CD14-positive monocyte (primary cell): Measurements from ENCODE around the gene PLAAT4. TPM values are rescaled to one million over a fixed set of nuclear protein-coding genes. Genes with fewer than 3 reads are reported as not detected.
"Not testable (repeated sequence)": the region's sequence is repeated elsewhere in the genome, so short reads cannot be mapped to it uniquely, and the experiment has no call there.

Source experiments
- DNase-seq, 3 donors: peaks; one replicate each; pipeline ENCODE4 v3.0.0-alpha.2; 2011 to 2022
- H2AFZ ChIP-seq: 2 replicates; pipeline ENCODE4 v1.6.0; 2012; ENCODE audit warnings: mild to moderate bottlenecking, low read depth, low read length, inconsistent platforms; ENCODE audit not compliant: insufficient read depth, poor library complexity, severe bottlenecking
- H3K27ac ChIP-seq, 2 donors: 1 replicate in 1 of 2; 2 replicates in 1 of 2; pipeline ENCODE4 v1.5.1; 2012 to 2013; ENCODE audit warnings: low read length in 2 of 2, control low read depth in 1 of 2, inconsistent platforms in 1 of 2, low read depth in 1 of 2, mild to moderate bottlenecking in 1 of 2
- H3K27me3 ChIP-seq, 2 donors: one replicate each; pipeline versions ENCODE4 v1.6.0 to v1.6.1; 2011 to 2013; ENCODE audit warnings: low read length in 2 of 2; ENCODE audit not compliant: control insufficient read depth in 2 of 2, insufficient read depth in 2 of 2
- H3K36me3 ChIP-seq, 2 donors: replicated peaks in 1 of 2; 1 replicate in 1 of 2; 2 replicates in 1 of 2; pipeline versions ENCODE4 v1.5.1 to v1.6.1; 2012 to 2013; ENCODE audit warnings: low read length in 2 of 2, control low read depth in 1 of 2, inconsistent platforms in 1 of 2, mild to moderate bottlenecking in 1 of 2; ENCODE audit not compliant: insufficient read depth in 2 of 2, control insufficient read depth in 1 of 2
- H3K4me1 ChIP-seq, 2 donors: 1 replicate in 1 of 2; 2 replicates in 1 of 2; pipeline versions ENCODE4 v1.5.1 to v1.6.1; 2012 to 2013; ENCODE audit warnings: low read length in 2 of 2, control low read depth in 1 of 2, inconsistent platforms in 1 of 2, mild to moderate bottlenecking in 1 of 2, moderate library complexity in 1 of 2; ENCODE audit not compliant: insufficient read depth in 2 of 2, control insufficient read depth in 1 of 2
- H3K4me2 ChIP-seq: replicated peaks from 2 replicates; pipeline ENCODE3; 2012; ENCODE audit warnings: low read length, moderate library complexity, mild to moderate bottlenecking; ENCODE audit not compliant: poor library complexity, severe bottlenecking; ENCODE audit errors: extremely low read depth
- H3K4me3 ChIP-seq, 3 experiments: fragments of 200-600 bp in 1 of 3; sonication (generic) in 1 of 3; replicated peaks in 1 of 3; 1 replicate in 2 of 3; 2 replicates in 1 of 3; pipeline ENCODE4 v1.5.1; 2011 to 2013; ENCODE audit warnings: low read length in 3 of 3, mild to moderate bottlenecking in 3 of 3, control low read depth in 2 of 3, low read depth in 2 of 3, inconsistent platforms in 1 of 3, moderate library complexity in 1 of 3
- H3K79me2 ChIP-seq: 2 replicates; pipeline ENCODE4 v1.6.0; 2012; ENCODE audit warnings: mild to moderate bottlenecking, control low read depth, inconsistent platforms, low read length, moderate library complexity; ENCODE audit not compliant: insufficient read depth
- H3K9ac ChIP-seq: 2 replicates; pipeline ENCODE4 v1.6.0; 2017; ENCODE audit warnings: low read length, mild to moderate bottlenecking; ENCODE audit not compliant: insufficient read depth, poor library complexity, severe bottlenecking
- H3K9me3 ChIP-seq, 2 donors: replicated peaks in 1 of 2; 1 replicate in 1 of 2; 2 replicates in 1 of 2; pipeline versions ENCODE4 v1.5.1 to v1.6.1; 2012 to 2013; ENCODE audit warnings: low read length in 2 of 2, control low read depth in 1 of 2; ENCODE audit not compliant: control insufficient read depth in 1 of 2, insufficient read depth in 1 of 2
- H4K20me1 ChIP-seq: 2 replicates; pipeline ENCODE4 v1.6.0; 2012; ENCODE audit warnings: mild to moderate bottlenecking, low read length, control low read depth, moderate library complexity; ENCODE audit not compliant: insufficient read depth
- H3K27ac Mint-ChIP-seq, 7 donors: one replicate each; pipeline ENCODE4 v1.8.0; 2020; ENCODE audit warnings: mild to moderate bottlenecking in 7 of 7, mixed read lengths in 7 of 7, moderate library complexity in 6 of 7, inconsistent platforms in 2 of 7
- H3K27me3 Mint-ChIP-seq, 3 donors: one replicate each; pipeline ENCODE4 v1.8.0; 2021 to 2022; ENCODE audit warnings: low read depth in 3 of 3, mild to moderate bottlenecking in 3 of 3, mixed read lengths in 3 of 3, moderate library complexity in 3 of 3, inconsistent platforms in 1 of 3
- H3K36me3 Mint-ChIP-seq, 2 donors: one replicate each; pipeline ENCODE4 v1.8.0; 2020; ENCODE audit warnings: mixed read lengths in 2 of 2, inconsistent platforms in 1 of 2, mild to moderate bottlenecking in 1 of 2
- H3K4me1 Mint-ChIP-seq: one replicate; pipeline ENCODE4 v1.8.0; 2020; ENCODE audit warnings: mild to moderate bottlenecking, mixed read lengths
- H3K4me3 Mint-ChIP-seq, 2 donors: one replicate each; pipeline ENCODE4 v1.8.0; 2020; ENCODE audit warnings: mild to moderate bottlenecking in 2 of 2, mixed read lengths in 2 of 2, moderate library complexity in 1 of 2
- H3K9me3 Mint-ChIP-seq, 7 donors: one replicate each; pipeline ENCODE4 v1.8.0; 2020 to 2022; ENCODE audit warnings: mixed read lengths in 7 of 7, mild to moderate bottlenecking in 6 of 7, moderate library complexity in 6 of 7, inconsistent platforms in 2 of 7
- CTCF ChIP-seq: fragments of 200-600 bp; IDR thresholded peaks from one replicate; pipeline ENCODE4 v1.8.0; 2022; ENCODE audit warnings: antibody characterized with exemption, mild to moderate bottlenecking
- WGBS: methylation state at CpG from one replicate; pipeline ENCODE4 v1.1.5; 2013; ENCODE audit warnings: missing lambda C conversion rate; ENCODE audit not compliant: insufficient coverage; 5-methylcytosine and 5-hydroxymethylcytosine counted together
- intact Hi-C, 2 donors: fragments of 100-400 bp; cut with micrococcal nuclease; formaldehyde crosslinking; loops; one replicate each; pipeline versions ENCODE4 v1.15.0 to v1.15.1; 2023
- polyA plus RNA-seq, 3 donors: library from polyadenylated mRNA; depleted of rRNA in 1 of 3; unstranded in 2 of 3; stranded (reverse) in 1 of 3; fragments of 300-500 nt in 2 of 3; fragments of >200 nt in 1 of 3; fragmentation: Illumina TruSeq in 2 of 3; gene quantifications; 1 replicate in 2 of 3; 2 replicates in 1 of 3; pipeline ENCODE4 v1.2.3, GENCODE V29; 2012 to 2021

The PLAAT4 gene
- polyA plus RNA-seq, 3 donors, result 55.2 to 119 (median 101) TPM

GRCh38 chr11:63523151-63523550, 13.5 kb upstream of the PLAAT4 start:
- no peaks in the 10 kb centered on the region for H3K36me3 ChIP-seq
- Mint-ChIP-seq H3K4me3 (no peak overlapping the region), H3K27ac (no peak overlapping the region), H3K27me3 (peaks cover 0 to 11% (median 2%) of the 10 kb centered on the region in 3 donors), H3K4me1 (peaks cover 18% of the 10 kb centered on the region), H3K36me3 (peaks cover 6 to 29% of the 10 kb centered on the region in 2 donors), H3K9me3 (peaks cover 6 to 32% (median 16%) of the 10 kb centered on the region in 7 donors)
- TF ChIP-seq CTCF, result no peak
- no peaks in the 10 kb centered on the region for H3K4me1 ChIP-seq
- H3K4me2 ChIP-seq, result no peak overlapping the region
- no peaks in the 10 kb centered on the region for H4K20me1 ChIP-seq
- peaks cover 0 to 3% of the 10 kb centered on the region in 2 donors for H3K27me3 ChIP-seq
- intact Hi-C loops, result no loop called here
- 100% methylated on average over 2 of the region's 7 CpGs for WGBS
- no peak overlapping the region for H3K9ac ChIP-seq
- no peak for DNase-seq
- peaks cover 0 to 14% of the 10 kb centered on the region in 2 donors for H3K9me3 ChIP-seq
- no peak overlapping the region for H3K27ac ChIP-seq
- no peak overlapping the region for H2AFZ ChIP-seq
- no peaks in the 10 kb centered on the region for H3K79me2 ChIP-seq
- no peak overlapping the region for H3K4me3 ChIP-seq

- H3K9me3 ChIP-seq, result peaks cover 0 to 14% of the 10 kb centered on the region in 2 donors
- TF ChIP-seq CTCF, result no peak
- H3K36me3 Mint-ChIP-seq, result peaks cover 2 to 13% of the 10 kb centered on the region in 2 donors
- H4K20me1 ChIP-seq, result no peaks in the 10 kb centered on the region
- H3K27ac Mint-ChIP-seq, result peak overlapping the region in 1 of 7 donors; percentile 80
- H2AFZ ChIP-seq, result no peak overlapping the region
- no peak overlapping the region for H3K9ac ChIP-seq
- no peaks in the 10 kb centered on the region for H3K36me3 ChIP-seq
- 60% methylated on average over 1 of the region's 2 CpGs for WGBS
- H3K27ac ChIP-seq, result no peak overlapping the region
- H3K79me2 ChIP-seq, result no peaks in the 10 kb centered on the region
- no peak overlapping the region for H3K4me3 Mint-ChIP-seq
- peaks cover 4 to 9% (median 6%) of the 10 kb centered on the region in 3 donors for H3K27me3 Mint-ChIP-seq
- DNase-seq, result no peak
- H3K27me3 ChIP-seq, result peaks cover 0 to 3% of the 10 kb centered on the region in 2 donors
- H3K4me3 ChIP-seq, result no peak overlapping the region
- H3K4me1 Mint-ChIP-seq, result peaks cover 18% of the 10 kb centered on the region
- intact Hi-C loops, result no loop called here
- peaks cover 6 to 18% (median 12%) of the 10 kb centered on the region in 7 donors for H3K9me3 Mint-ChIP-seq
- H3K4me1 ChIP-seq, result peaks cover 5 to 6% of the 10 kb centered on the region in 2 donors
- no peak overlapping the region for H3K4me2 ChIP-seq
Measured at GRCh38 chr11:63527667-63528066, 8.9 kb upstream of the PLAAT4 start.

GRCh38 chr11:63528156-63528555, 8.5 kb upstream of the PLAAT4 start:
- H3K4me1 ChIP-seq, H3K27ac ChIP-seq, H3K9ac ChIP-seq, H3K4me3 ChIP-seq, H3K27me3 ChIP-seq, H2AFZ ChIP-seq, H3K4me2 ChIP-seq, H3K9me3 ChIP-seq, H3K36me3 Mint-ChIP-seq, H3K4me3 Mint-ChIP-seq, DNase-seq, H3K36me3 ChIP-seq, H3K79me2 ChIP-seq, H3K27me3 Mint-ChIP-seq, intact Hi-C loops, H3K27ac Mint-ChIP-seq, H4K20me1 ChIP-seq: not testable (repeated sequence)
- peaks cover 18% of the 10 kb centered on the region for H3K4me1 Mint-ChIP-seq
- peaks cover 6 to 16% (median 10%) of the 10 kb centered on the region in 7 donors for H3K9me3 Mint-ChIP-seq
- no CpG with 5 or more reads among the region's 11 CpGs for WGBS
